ENCODE data around the gene ZNF2.
A peak's percentile ranks its signal among the peaks of the same experiment; 100 is the strongest.

The ZNF2 gene

GRCh38 chr2:95166065-95166763, 605 bp downstream of the ZNF2 start:
- Histone ChIP-seq H3K27me3 (ENCODE audit: control insufficient read depth in 1 of 2, insufficient read depth in 1 of 2, low read length in 2 of 2) (no peaks in the 10 kb centered on the region), H2BK5ac (ENCODE audit: low read depth, low read length, poor library complexity, severe bottlenecking) (no peak overlapping the region), H4K91ac (ENCODE audit: low read length) (no peak overlapping the region), H3K23ac (ENCODE audit: low read length in 2 of 2) (peak overlapping the region in 1 of 2 experiments; percentile 99), H2BK15ac (ENCODE audit: low read depth, poor library complexity, severe bottlenecking) (no peak overlapping the region), H3K18ac (ENCODE audit: low read depth in 1 of 2, low read length in 2 of 2) (peak overlapping the region; percentile 10 to 97), H2BK120ac (ENCODE audit: low read depth, low read length) (no peak overlapping the region), H3K79me1 (replicated peaks; ENCODE audit: low read length, poor library complexity, severe bottlenecking) (peaks cover 32% of the 10 kb centered on the region), H3K9ac (ENCODE audit: low read length) (peak overlapping the region; percentile 97), H3K9me3 (ENCODE audit: control insufficient read depth, low read length) (no peaks in the 10 kb centered on the region), H3K4me2 (ENCODE audit: low read length, poor library complexity, severe bottlenecking) (peak overlapping the region; percentile 73), H2AK5ac (ENCODE audit: low read length, severe bottlenecking) (peak overlapping the region; percentile 15), H3K4me1 (ENCODE audit: control insufficient read depth, insufficient read depth, low read depth, low read length) (no peaks in the 10 kb centered on the region), H3K4ac (ENCODE audit: low read depth in 1 of 2, low read length in 2 of 2) (peak overlapping the region in 1 of 2 experiments; percentile 83), H3K27ac (ENCODE audit: low read length, poor library complexity, severe bottlenecking) (peak overlapping the region; percentile 31), H3K14ac (ENCODE audit: low read length in 2 of 2) (peak overlapping the region in 1 of 2 experiments; percentile 99), H3K36me3 (ENCODE audit: control insufficient read depth in 1 of 2, insufficient read depth in 2 of 2, low read depth in 1 of 2, low read length in 2 of 2) (peaks cover 0 to 3% of the 10 kb centered on the region in 2 experiments), H3K4me3 (ENCODE audit: insufficient read depth in 1 of 2, low read depth in 1 of 2, low read length in 2 of 2) (peak overlapping the region; percentile 93 to 96), H2AFZ (ENCODE audit: low read depth, low read length) (peak overlapping the region; percentile 98), H4K8ac (ENCODE audit: low read length) (peak overlapping the region; percentile 78), H2BK12ac (ENCODE audit: low read length in 2 of 2) (no peak overlapping the region)
- WGBS: 41% methylated on average over 5 of the region's 16 CpGs
- DNase-seq: no peak

- 84% methylated on average over 7 of the region's 7 CpGs for WGBS
- no peak overlapping the region for H2BK120ac ChIP-seq (ENCODE audit: low read depth, low read length)
- no peak overlapping the region for H3K4me2 ChIP-seq (ENCODE audit: low read length, poor library complexity, severe bottlenecking)
- no peak overlapping the region for H3K18ac ChIP-seq (ENCODE audit: low read depth in 1 of 2, low read length in 2 of 2)
- no peak overlapping the region for H3K14ac ChIP-seq (ENCODE audit: low read length in 2 of 2)
- no peak overlapping the region for H3K4ac ChIP-seq (ENCODE audit: low read depth in 1 of 2, low read length in 2 of 2)
- H3K4me3 ChIP-seq (ENCODE audit: insufficient read depth in 1 of 2, low read depth in 1 of 2, low read length in 2 of 2): no peak overlapping the region
- no peaks in the 10 kb centered on the region for H3K27me3 ChIP-seq (ENCODE audit: control insufficient read depth in 1 of 2, insufficient read depth in 1 of 2, low read length in 2 of 2)
- no peak overlapping the region for H2AFZ ChIP-seq (ENCODE audit: low read depth, low read length)
- H3K79me1 ChIP-seq (replicated peaks; ENCODE audit: low read length, poor library complexity, severe bottlenecking): peaks cover 45% of the 10 kb centered on the region
- no peak overlapping the region for H4K8ac ChIP-seq (ENCODE audit: low read length)
- no peak overlapping the region for H2BK12ac ChIP-seq (ENCODE audit: low read length in 2 of 2)
- no peaks in the 10 kb centered on the region for H3K4me1 ChIP-seq (ENCODE audit: control insufficient read depth, insufficient read depth, low read depth, low read length)
- no peak for DNase-seq
- no peaks in the 10 kb centered on the region for H3K9me3 ChIP-seq (ENCODE audit: control insufficient read depth, low read length)
- H2BK15ac ChIP-seq (ENCODE audit: low read depth, poor library complexity, severe bottlenecking): no peak overlapping the region
- H3K9ac ChIP-seq (ENCODE audit: low read length): no peak overlapping the region
- peaks cover 10% of the 10 kb centered on the region in 2 experiments for H3K36me3 ChIP-seq (ENCODE audit: control insufficient read depth in 1 of 2, insufficient read depth in 2 of 2, low read depth in 1 of 2, low read length in 2 of 2)
- no peak overlapping the region for H3K23ac ChIP-seq (ENCODE audit: low read length in 2 of 2)
- no peak overlapping the region for H4K91ac ChIP-seq (ENCODE audit: low read length)
- no peak overlapping the region for H2BK5ac ChIP-seq (ENCODE audit: low read depth, low read length, poor library complexity, severe bottlenecking)
- H3K27ac ChIP-seq (ENCODE audit: low read length, poor library complexity, severe bottlenecking): no peak overlapping the region
- no peak overlapping the region for H2AK5ac ChIP-seq (ENCODE audit: low read length, severe bottlenecking)
These were observed 6.3 kb downstream of the ZNF2 start for GRCh38 chr2:95171902-95172301.

DNA sequence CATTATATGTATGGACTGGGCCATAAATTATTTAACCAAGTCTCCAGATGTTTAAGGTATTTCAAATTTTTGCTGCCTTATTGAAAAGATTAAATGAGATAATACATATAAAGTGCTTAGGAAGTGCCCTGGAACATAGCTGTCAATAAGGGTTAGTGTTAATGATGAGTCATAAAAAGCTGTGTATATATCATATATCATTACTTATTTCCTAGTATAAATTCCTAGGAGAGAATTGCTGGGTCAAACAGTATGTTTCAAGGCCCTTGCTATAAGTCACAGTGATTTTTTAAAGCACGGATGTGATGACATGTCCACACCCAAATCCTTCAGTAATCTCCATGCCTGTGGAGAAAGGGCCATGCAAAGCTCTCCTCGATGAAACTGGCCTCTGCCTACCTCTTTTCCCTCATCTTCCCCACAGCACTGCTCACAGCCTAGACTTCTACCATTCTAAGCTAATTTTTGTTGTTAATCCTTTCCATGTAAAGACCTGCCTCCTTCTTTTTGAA, 8.5 kb downstream of the ZNF2 start:
- Histone ChIP-seq H2BK120ac (ENCODE audit: low read depth, low read length) (no peak overlapping the region), H3K4me2 (ENCODE audit: low read length, poor library complexity, severe bottlenecking) (no peak overlapping the region), H3K27me3 (ENCODE audit: control insufficient read depth in 1 of 2, insufficient read depth in 1 of 2, low read length in 2 of 2) (no peaks in the 10 kb centered on the region), H3K18ac (ENCODE audit: low read depth in 1 of 2, low read length in 2 of 2) (no peak overlapping the region), H4K91ac (ENCODE audit: low read length) (no peak overlapping the region), H3K23ac (ENCODE audit: low read length in 2 of 2) (no peak overlapping the region), H3K9me3 (ENCODE audit: control insufficient read depth, low read length) (no peaks in the 10 kb centered on the region), H2BK12ac (ENCODE audit: low read length in 2 of 2) (no peak overlapping the region), H2BK15ac (ENCODE audit: low read depth, poor library complexity, severe bottlenecking) (no peak overlapping the region), H3K27ac (ENCODE audit: low read length, poor library complexity, severe bottlenecking) (no peak overlapping the region), H3K4ac (ENCODE audit: low read depth in 1 of 2, low read length in 2 of 2) (no peak overlapping the region), H2AFZ (ENCODE audit: low read depth, low read length) (no peak overlapping the region), H3K36me3 (ENCODE audit: control insufficient read depth in 1 of 2, insufficient read depth in 2 of 2, low read depth in 1 of 2, low read length in 2 of 2) (peaks cover 18 to 31% of the 10 kb centered on the region in 2 experiments), H4K8ac (ENCODE audit: low read length) (no peak overlapping the region), H3K9ac (ENCODE audit: low read length) (no peak overlapping the region), H2AK5ac (ENCODE audit: low read length, severe bottlenecking) (no peak overlapping the region), H3K4me3 (ENCODE audit: insufficient read depth in 1 of 2, low read depth in 1 of 2, low read length in 2 of 2) (no peak overlapping the region), H2BK5ac (ENCODE audit: low read depth, low read length, poor library complexity, severe bottlenecking) (no peak overlapping the region), H3K4me1 (ENCODE audit: control insufficient read depth, insufficient read depth, low read depth, low read length) (no peaks in the 10 kb centered on the region), H3K14ac (ENCODE audit: low read length in 2 of 2) (no peak overlapping the region), H3K79me1 (replicated peaks; ENCODE audit: low read length, poor library complexity, severe bottlenecking) (peaks cover 42% of the 10 kb centered on the region)
- no peak for DNase-seq
- 94% methylated on average over 2 of the region's 2 CpGs for WGBS

GRCh38 chr2:95179451-95179850, 13.8 kb downstream of the ZNF2 start:
- no peak overlapping the region for H2BK120ac ChIP-seq (ENCODE audit: low read depth, low read length)
- no peak overlapping the region for H2BK15ac ChIP-seq (ENCODE audit: low read depth, poor library complexity, severe bottlenecking)
- peaks cover 46 to 73% of the 10 kb centered on the region in 2 experiments for H3K36me3 ChIP-seq (ENCODE audit: control insufficient read depth in 1 of 2, insufficient read depth in 2 of 2, low read depth in 1 of 2, low read length in 2 of 2)
- no peak overlapping the region for H3K14ac ChIP-seq (ENCODE audit: low read length in 2 of 2)
- H3K4me1 ChIP-seq (ENCODE audit: control insufficient read depth, insufficient read depth, low read depth, low read length): no peaks in the 10 kb centered on the region
- H3K4ac ChIP-seq (ENCODE audit: low read depth in 1 of 2, low read length in 2 of 2): no peak overlapping the region
- no peak overlapping the region for H2AK5ac ChIP-seq (ENCODE audit: low read length, severe bottlenecking)
- no peak overlapping the region for H4K91ac ChIP-seq (ENCODE audit: low read length)
- H3K27ac ChIP-seq (ENCODE audit: low read length, poor library complexity, severe bottlenecking): no peak overlapping the region
- peaks cover 36% of the 10 kb centered on the region for H3K9me3 ChIP-seq (ENCODE audit: control insufficient read depth, low read length)
- DNase-seq: no peak
- H3K23ac ChIP-seq (ENCODE audit: low read length in 2 of 2): no peak overlapping the region
- H2AFZ ChIP-seq (ENCODE audit: low read depth, low read length): no peak overlapping the region
- no peak overlapping the region for H3K4me2 ChIP-seq (ENCODE audit: low read length, poor library complexity, severe bottlenecking)
- no peak overlapping the region for H3K9ac ChIP-seq (ENCODE audit: low read length)
- H2BK5ac ChIP-seq (ENCODE audit: low read depth, low read length, poor library complexity, severe bottlenecking): no peak overlapping the region
- no peak overlapping the region for H4K8ac ChIP-seq (ENCODE audit: low read length)
- H2BK12ac ChIP-seq (ENCODE audit: low read length in 2 of 2): no peak overlapping the region
- H3K27me3 ChIP-seq (ENCODE audit: control insufficient read depth in 1 of 2, insufficient read depth in 1 of 2, low read length in 2 of 2): no peaks in the 10 kb centered on the region
- H3K79me1 ChIP-seq (replicated peaks; ENCODE audit: low read length, poor library complexity, severe bottlenecking): peaks cover 29% of the 10 kb centered on the region
- WGBS: 95% methylated on average over 7 of the region's 7 CpGs
- no peak overlapping the region for H3K18ac ChIP-seq (ENCODE audit: low read depth in 1 of 2, low read length in 2 of 2)
- no peak overlapping the region for H3K4me3 ChIP-seq (ENCODE audit: insufficient read depth in 1 of 2, low read depth in 1 of 2, low read length in 2 of 2)

Data from mesenchymal stem cell (in vitro differentiated cells and primary cell).